Thoracic aorta (tissue), 2 donors: ENCODE results near the gene SLX4. TPM values are rescaled to one million over a fixed set of nuclear protein-coding genes. Genes with fewer than 3 reads are reported as not detected.

ENCODE experiments used
- ATAC-seq: fragments of 150-250 bp; one replicate; pipeline ENCODE4 v1.8.0; 2017; ENCODE audit warnings: low read depth; ENCODE audit not compliant: insufficient number of reproducible peaks, low FRiP score
- DNase-seq: peaks from one replicate; pipeline ENCODE4 v3.0.0-alpha.2; 2020; ENCODE audit warnings: low spot score
- H3K27ac ChIP-seq, 2 donors: fragments of 200-600 bp; sonication (generic); 1 replicate in 1 of 2; 2 replicates in 1 of 2; pipeline ENCODE4 v1.5.1; 2016; ENCODE audit warnings: mild to moderate bottlenecking in 2 of 2, moderate library complexity in 2 of 2
- H3K27me3 ChIP-seq: fragments of 200-600 bp; sonication (generic); replicated peaks from 2 replicates; pipeline ENCODE4 v1.6.0; 2016; ENCODE audit warnings: mild to moderate bottlenecking; ENCODE audit not compliant: insufficient read depth
- H3K36me3 ChIP-seq: fragments of 200-600 bp; sonication (generic); one replicate; pipeline ENCODE4 v1.5.1; 2016
- H3K4me1 ChIP-seq, 2 donors: fragments of 200-600 bp; sonication (generic); 1 replicate in 1 of 2; 2 replicates in 1 of 2; pipeline versions ENCODE4 v1.5.1 to v1.6.0; 2016; ENCODE audit warnings: low read depth in 2 of 2, mild to moderate bottlenecking in 1 of 2; ENCODE audit not compliant: control insufficient read depth in 1 of 2
- H3K4me3 ChIP-seq: fragments of 200-600 bp; sonication (generic); 2 replicates; pipeline ENCODE4 v1.5.1; 2016; ENCODE audit warnings: mild to moderate bottlenecking
- H3K9me3 ChIP-seq: fragments of 200-600 bp; sonication (generic); 2 replicates; pipeline ENCODE4 v1.5.1; 2016
- CTCF ChIP-seq: fragments of 200-600 bp; sonication (generic); IDR thresholded peaks from one replicate; pipeline ENCODE4 v1.5.1; 2019; ENCODE audit warnings: antibody characterized with exemption
- total RNA-seq, 2 donors: library from RNA; depleted of rRNA; stranded (reverse); fragments of >200 nt; gene quantifications; one replicate each; pipeline versions ENCODE4 v1.1.0 to v1.2.3, GENCODE V29; 2016

Gene SLX4
- total RNA-seq, 2 donors from 2014 or later = 6.9 to 7.8 TPM

GRCh38 chr16:3582276-3583165 lies 28.9 kb downstream of the SLX4 start:
- no peak for DNase-seq
- H3K36me3 ChIP-seq = peaks cover 3% of the 10 kb centered on the region
- no peak for ATAC-seq
- no peaks in the 10 kb centered on the region for H3K27me3 ChIP-seq
- H3K4me3 ChIP-seq = no peak overlapping the region
- no peak overlapping the region for H3K27ac ChIP-seq
- H3K4me1 ChIP-seq = no peaks in the 10 kb centered on the region
- H3K9me3 ChIP-seq = no peaks in the 10 kb centered on the region
- TF ChIP-seq CTCF = no peak

- DNase-seq (no peak), ATAC-seq (no peak)
- no peaks in the 10 kb centered on the region for H3K27me3 ChIP-seq
- peaks cover 3% of the 10 kb centered on the region for H3K36me3 ChIP-seq
- no peaks in the 10 kb centered on the region for H3K9me3 ChIP-seq
- no peak overlapping the region for H3K4me3 ChIP-seq
- no peak overlapping the region for H3K27ac ChIP-seq
- TF ChIP-seq CTCF = no peak
- no peaks in the 10 kb centered on the region for H3K4me1 ChIP-seq
Measured at GRCh38 chr16:3581392-3581791, 30.0 kb downstream of the SLX4 start.

- DNase-seq (no peak), ATAC-seq (no peak)
- no peak for TF ChIP-seq CTCF
- Histone ChIP-seq H3K9me3 (no peaks in the 10 kb centered on the region), H3K27ac (no peak overlapping the region), H3K4me3 (no peak overlapping the region), H3K4me1 (no peaks in the 10 kb centered on the region), H3K36me3 (peaks cover 3% of the 10 kb centered on the region), H3K27me3 (no peaks in the 10 kb centered on the region)
Measured at GRCh38 chr16:3580686-3581085, 30.7 kb downstream of the SLX4 start.

- Histone ChIP-seq H3K27ac (no peak overlapping the region), H3K27me3 (no peaks in the 10 kb centered on the region), H3K36me3 (peaks cover 3% of the 10 kb centered on the region), H3K4me1 (no peaks in the 10 kb centered on the region), H3K9me3 (no peaks in the 10 kb centered on the region), H3K4me3 (no peak overlapping the region)
- TF ChIP-seq CTCF = no peak
- DNase-seq (no peak), ATAC-seq (no peak)
Measured at GRCh38 chr16:3580251-3580651, 31.2 kb downstream of the SLX4 start.

- Histone ChIP-seq H3K27me3 (no peaks in the 10 kb centered on the region), H3K27ac (no peak overlapping the region), H3K4me3 (no peak overlapping the region), H3K36me3 (peaks cover 3% of the 10 kb centered on the region), H3K9me3 (no peaks in the 10 kb centered on the region), H3K4me1 (no peaks in the 10 kb centered on the region)
- no peak for TF ChIP-seq CTCF
- DNase-seq (no peak), ATAC-seq (no peak)
Measured at GRCh38 chr16:3579776-3580175, 31.6 kb downstream of the SLX4 start.
